Measurements from ENCODE around the gene ZNF618. TPM values are rescaled to one million over a fixed set of nuclear protein-coding genes. Genes with fewer than 3 reads are reported as not detected.

Gene ZNF618
- total RNA-seq, 2 donors from 2014 or later: 11.9 to 17.1 TPM

- DNase-seq (no peak), ATAC-seq (no peak)
- Histone ChIP-seq H3K4me1 (peaks cover 10% of the 10 kb centered on the region), H3K27ac (no peak overlapping the region), H3K36me3 (replicated peaks in 1 of 2; ENCODE audit: insufficient read depth in 1 of 2, low read depth in 2 of 2) (no peaks in the 10 kb centered on the region), H3K27me3 (no peaks in the 10 kb centered on the region), H3K9me3 (no peaks in the 10 kb centered on the region), H3K4me3 (no peak overlapping the region)
- no peak for TF ChIP-seq CTCF (IDR thresholded peaks at IDR 0.05)
- no peak for TF ChIP-seq POLR2A (IDR thresholded peaks at IDR 0.05)
- intact Hi-C loops (cut with DNase I): no loop called here
- WGBS, 2 donors: 60 to 77% methylated on average over 3 of the region's 3 CpGs
Observed at GRCh38 chr9:113898151-113898550, 22.0 kb downstream of the ZNF618 start.

- TF ChIP-seq CTCF (IDR thresholded peaks at IDR 0.05): no peak
- TF ChIP-seq POLR2A (IDR thresholded peaks at IDR 0.05): no peak
- 88 to 98% methylated on average over 4 of the region's 4 CpGs for WGBS, 2 donors
- H3K27ac ChIP-seq: no peak overlapping the region
- intact Hi-C loops (cut with DNase I): no loop called here
- ATAC-seq: no peak
- peaks cover 8% of the 10 kb centered on the region for H3K4me1 ChIP-seq
- no peaks in the 10 kb centered on the region for H3K36me3 ChIP-seq (replicated peaks in 1 of 2; ENCODE audit: insufficient read depth in 1 of 2, low read depth in 2 of 2)
- no peak for DNase-seq
- no peaks in the 10 kb centered on the region for H3K27me3 ChIP-seq
- no peaks in the 10 kb centered on the region for H3K9me3 ChIP-seq
- no peak overlapping the region for H3K4me3 ChIP-seq
Observed at GRCh38 chr9:113898596-113898995, 22.5 kb downstream of the ZNF618 start.

GRCh38 chr9:113899205-113899604 lies 23.1 kb downstream of the ZNF618 start:
- ATAC-seq: no peak
- intact Hi-C loops (cut with DNase I): no loop called here
- Histone ChIP-seq H3K4me1 (peaks cover 7% of the 10 kb centered on the region), H3K27ac (no peak overlapping the region), H3K36me3 (replicated peaks in 1 of 2; ENCODE audit: insufficient read depth in 1 of 2, low read depth in 2 of 2) (no peaks in the 10 kb centered on the region), H3K4me3 (no peak overlapping the region), H3K27me3 (no peaks in the 10 kb centered on the region), H3K9me3 (no peaks in the 10 kb centered on the region)
- DNase-seq: no peak
- TF ChIP-seq POLR2A (IDR thresholded peaks at IDR 0.05) (no peak), CTCF (IDR thresholded peaks at IDR 0.05) (no peak)
- 95 to 96% methylated on average over 6 of the region's 6 CpGs for WGBS, 2 donors

GRCh38 chr9:113901221-113901688 lies 25.1 kb downstream of the ZNF618 start:
- H3K36me3 ChIP-seq (replicated peaks in 1 of 2; ENCODE audit: insufficient read depth in 1 of 2, low read depth in 2 of 2): no peaks in the 10 kb centered on the region
- ATAC-seq (no peak), DNase-seq (no peak)
- no peak for TF ChIP-seq CTCF (IDR thresholded peaks at IDR 0.05)
- no peak for TF ChIP-seq POLR2A (IDR thresholded peaks at IDR 0.05)
- peaks cover 7% of the 10 kb centered on the region for H3K4me1 ChIP-seq
- intact Hi-C loops (cut with DNase I): no loop called here
- peak overlapping the region in 1 of 4 donors; percentile 34 for H3K27ac ChIP-seq
- WGBS, 2 donors: 92 to 94% methylated on average over 17 of the region's 17 CpGs
- no peak overlapping the region for H3K4me3 ChIP-seq
- H3K27me3 ChIP-seq: no peaks in the 10 kb centered on the region
- no peaks in the 10 kb centered on the region for H3K9me3 ChIP-seq

GRCh38 chr9:113903514-113904077 lies 27.5 kb downstream of the ZNF618 start:
- no peaks in the 10 kb centered on the region for H3K27me3 ChIP-seq
- H3K9me3 ChIP-seq: no peaks in the 10 kb centered on the region
- TF ChIP-seq CTCF (IDR thresholded peaks at IDR 0.05) (no peak), POLR2A (IDR thresholded peaks at IDR 0.05) (no peak)
- H3K4me1 ChIP-seq: peaks cover 16% of the 10 kb centered on the region
- intact Hi-C loops (cut with DNase I): no loop called here
- no peak overlapping the region for H3K27ac ChIP-seq
- 90 to 93% methylated on average over 4 of the region's 4 CpGs for WGBS, 2 donors
- ATAC-seq (no peak), DNase-seq (no peak)
- H3K36me3 ChIP-seq (replicated peaks in 1 of 2; ENCODE audit: insufficient read depth in 1 of 2, low read depth in 2 of 2): no peaks in the 10 kb centered on the region
- H3K4me3 ChIP-seq: no peak overlapping the region
